ENCODE measurements around the gene ARL11.

ARL11 gene

DNA sequence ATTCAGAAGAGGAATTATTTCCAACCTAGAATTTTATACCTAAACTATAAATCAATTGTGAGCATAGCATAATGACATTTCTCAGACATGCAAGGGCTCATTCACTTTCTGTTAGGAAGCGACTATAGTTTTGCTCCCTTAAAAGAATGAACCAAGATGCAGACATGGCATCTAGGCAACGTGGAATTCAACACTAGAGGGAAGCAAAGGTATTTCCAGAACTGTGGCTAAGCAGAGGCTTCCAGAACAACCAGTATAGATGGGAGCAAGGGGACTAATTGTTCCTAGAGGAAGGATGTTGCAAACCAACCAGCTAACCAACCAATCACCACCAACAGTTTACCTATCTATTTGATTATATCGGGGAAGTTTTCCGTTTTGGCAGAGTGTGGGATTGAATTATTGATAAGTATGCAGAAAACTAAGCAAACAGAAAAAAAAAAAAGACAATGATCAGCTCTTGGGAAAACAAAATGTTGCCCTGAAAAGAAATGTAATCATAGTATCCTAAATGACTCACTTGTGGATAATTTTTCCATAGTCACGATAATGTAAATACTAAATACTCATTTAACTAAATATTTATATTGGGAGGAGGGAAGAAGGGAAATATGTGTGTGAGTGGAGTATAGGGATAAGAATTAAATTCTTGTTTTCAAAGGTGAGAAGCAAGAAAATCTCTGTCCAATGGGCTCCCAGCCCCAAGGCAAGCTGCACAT, 21.1 kb downstream of the ARL11 start:
- no peak for DNase-seq (ENCODE audit: low read depth, low spot score)

DNA sequence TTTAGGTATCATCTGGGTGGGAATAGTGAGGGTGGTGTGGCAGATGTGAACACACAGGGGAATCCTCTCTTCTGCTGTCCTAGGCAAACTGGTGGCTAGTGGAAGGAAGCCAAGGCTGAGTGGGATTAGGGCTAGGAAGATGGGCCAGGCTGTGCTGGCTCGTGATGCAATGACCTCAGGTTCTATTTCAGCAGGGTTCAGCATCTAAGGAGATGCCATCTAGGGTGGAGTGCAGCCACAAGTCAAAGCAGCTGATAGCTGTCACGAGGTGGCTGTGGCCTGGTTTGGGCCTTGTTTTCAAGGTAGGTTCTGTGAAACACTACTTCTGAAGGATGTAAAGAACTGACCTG, 21.6 kb downstream of the ARL11 start:
- no peak for DNase-seq (ENCODE audit: low read depth, low spot score)

DNA sequence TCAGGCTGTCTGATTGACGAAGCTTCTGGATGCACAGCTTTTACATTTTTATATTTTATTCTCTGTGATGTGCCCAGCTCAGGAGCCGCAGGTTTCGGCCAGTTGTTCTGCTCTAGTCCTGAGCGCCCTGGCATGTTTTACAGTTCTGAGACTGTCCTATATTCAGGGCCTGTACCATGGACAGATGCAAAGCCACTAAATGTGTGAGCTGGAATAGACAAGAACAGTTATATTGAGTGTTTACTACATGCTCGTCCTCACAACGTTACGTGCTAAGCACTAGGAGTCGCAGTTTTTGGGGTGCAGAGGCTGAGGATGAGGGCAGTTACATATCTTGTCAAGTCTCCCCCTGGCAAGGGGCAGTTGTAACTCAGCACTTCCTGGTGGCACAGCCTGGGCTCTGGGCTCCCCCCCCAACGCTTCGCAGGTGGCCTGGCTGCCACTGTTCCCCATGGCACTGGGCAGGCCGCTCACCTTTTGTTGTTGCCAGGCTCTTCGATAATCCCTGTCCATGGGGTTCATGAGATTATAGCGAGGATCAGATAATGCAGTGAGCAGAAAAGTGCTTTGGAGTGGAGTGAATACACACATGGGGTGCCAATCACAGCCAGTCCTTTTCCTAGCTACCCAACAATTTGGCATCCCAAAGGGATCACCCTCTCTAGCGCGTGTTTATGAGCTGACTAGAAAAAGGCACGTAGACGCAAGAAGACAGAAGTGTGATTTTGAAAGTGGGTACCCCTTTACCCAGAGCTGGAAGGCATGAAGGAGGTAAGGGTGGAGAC, 23.5 kb downstream of the ARL11 start:
- DNase-seq (ENCODE audit: low read depth, low spot score), result no peak

DNA sequence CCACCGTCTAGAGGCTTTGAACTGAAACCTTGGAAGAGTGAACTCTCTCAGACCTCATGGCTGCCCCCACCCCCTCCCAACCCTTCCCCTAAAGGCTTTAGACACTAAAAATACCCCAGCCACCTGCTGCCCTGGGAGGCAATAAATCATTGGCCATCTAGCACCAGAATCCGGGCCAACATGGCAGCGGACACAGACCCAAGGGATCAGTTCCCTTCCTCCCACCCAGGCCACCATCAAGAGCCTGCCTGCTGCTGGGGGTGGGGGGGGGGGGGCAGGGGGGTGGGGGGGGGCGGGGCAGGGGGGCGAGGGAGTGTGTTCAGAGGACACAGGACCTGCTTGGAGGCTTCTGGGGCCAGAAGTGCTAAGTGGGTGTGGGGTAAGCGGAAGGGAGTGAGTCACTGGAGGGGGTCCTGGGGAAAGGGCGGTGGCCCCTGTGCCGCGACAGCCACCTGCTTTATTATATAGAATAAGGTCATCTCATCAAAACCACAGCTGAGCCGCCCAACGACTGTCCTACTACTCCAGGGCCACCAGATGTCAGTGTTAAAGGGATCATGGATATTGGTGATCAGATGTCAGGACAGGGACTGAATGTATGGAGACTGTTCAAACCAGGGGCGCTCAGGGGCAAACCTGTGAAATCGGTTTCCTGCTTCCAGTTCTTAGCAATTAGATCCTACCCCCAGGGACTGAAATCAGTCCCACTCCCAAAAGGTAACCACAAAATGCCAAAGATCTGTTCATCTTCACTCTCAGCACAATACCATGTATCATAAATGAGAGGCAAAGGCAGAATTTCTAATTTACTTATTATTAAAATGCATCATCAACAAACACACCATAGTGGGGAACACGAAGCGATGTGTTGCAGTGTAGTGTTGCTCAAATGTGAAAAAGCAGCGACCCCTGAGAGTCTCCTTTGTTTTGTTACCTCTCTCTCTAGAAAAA, 24.3 kb downstream of the ARL11 start:
- DNase-seq (ENCODE audit: low read depth, low spot score), result no peak

DNA sequence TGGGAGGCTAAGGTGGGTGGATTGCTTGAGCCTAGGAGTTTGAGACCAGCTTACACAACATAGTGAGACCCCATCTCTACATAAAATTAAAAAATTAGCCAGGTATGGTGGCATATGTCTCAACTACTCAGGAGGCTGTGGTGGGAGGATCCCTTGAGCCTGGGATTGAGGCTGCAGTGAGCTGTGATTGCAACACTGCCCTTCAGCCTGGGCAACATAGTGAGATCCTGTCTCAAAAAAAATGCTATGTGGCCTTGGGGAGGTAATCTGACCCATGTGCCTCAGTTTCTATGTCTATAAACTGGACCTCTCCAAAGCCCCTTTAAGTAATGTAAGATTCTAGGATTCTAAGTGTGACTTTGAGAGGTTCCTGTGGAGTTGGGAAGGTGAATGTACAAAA, 25.2 kb downstream of the ARL11 start:
- DNase-seq (ENCODE audit: low read depth, low spot score), result no peak

DNA sequence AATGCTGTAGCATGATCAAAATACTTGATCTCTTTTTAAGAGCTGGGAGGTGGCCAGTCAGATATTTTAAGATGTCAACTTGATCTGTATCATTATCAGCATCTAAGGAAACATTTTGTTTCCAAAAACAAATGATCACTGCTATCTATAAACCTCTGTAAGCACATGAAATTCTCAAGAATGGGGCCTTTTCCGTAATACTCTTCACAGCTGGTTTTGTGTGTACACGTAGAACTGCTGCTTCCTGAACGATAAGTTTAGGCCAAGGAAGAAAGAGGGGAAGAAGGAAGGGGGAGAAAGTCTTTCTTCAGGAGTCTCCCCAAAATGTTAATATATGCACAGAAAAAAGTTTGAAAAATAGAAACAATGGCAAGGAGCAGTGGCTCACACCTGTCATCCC, 25.7 kb downstream of the ARL11 start:
- DNase-seq (ENCODE audit: low read depth, low spot score), result no peak

DNA sequence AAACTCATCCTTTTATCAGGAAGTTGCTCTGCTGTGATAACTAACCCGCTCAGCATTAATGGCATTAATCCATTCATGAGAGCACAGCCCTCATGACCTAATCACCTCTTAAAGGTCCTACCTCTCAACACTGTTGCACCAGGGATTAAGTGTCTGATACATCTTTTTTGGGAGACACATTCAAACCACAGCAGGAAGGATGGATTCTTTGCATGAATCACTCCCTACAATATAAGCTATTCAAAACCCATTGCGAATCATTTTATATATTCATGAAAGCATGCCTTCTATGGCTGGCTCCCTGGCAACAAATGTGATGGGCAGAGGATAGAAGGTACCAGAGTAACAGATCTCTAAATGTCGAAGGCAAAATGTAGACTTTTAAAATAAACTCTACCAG, 27.6 kb downstream of the ARL11 start:
- DNase-seq (ENCODE audit: low read depth, low spot score), result no peak

DNA sequence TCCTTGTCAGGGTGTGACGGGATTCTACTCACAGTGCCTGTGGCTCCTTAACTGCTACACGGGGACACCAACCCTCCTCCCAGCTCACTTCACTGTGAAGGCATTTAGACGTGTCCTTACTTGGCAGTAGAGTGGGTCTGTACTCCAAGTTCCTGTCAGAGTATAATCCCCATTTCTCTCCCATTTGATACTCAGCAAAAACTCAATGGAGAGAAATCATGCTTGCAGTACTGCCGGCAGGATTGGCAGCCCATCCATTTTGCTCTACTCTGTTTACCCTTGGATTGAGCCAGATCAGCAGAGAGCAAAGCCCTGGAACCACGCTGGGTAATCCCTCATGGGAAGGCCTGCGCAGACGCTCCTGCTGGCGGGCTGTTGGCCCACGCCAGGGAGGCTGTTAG, 28.9 kb downstream of the ARL11 start:
- DNase-seq (ENCODE audit: low read depth, low spot score), result no peak

DNA sequence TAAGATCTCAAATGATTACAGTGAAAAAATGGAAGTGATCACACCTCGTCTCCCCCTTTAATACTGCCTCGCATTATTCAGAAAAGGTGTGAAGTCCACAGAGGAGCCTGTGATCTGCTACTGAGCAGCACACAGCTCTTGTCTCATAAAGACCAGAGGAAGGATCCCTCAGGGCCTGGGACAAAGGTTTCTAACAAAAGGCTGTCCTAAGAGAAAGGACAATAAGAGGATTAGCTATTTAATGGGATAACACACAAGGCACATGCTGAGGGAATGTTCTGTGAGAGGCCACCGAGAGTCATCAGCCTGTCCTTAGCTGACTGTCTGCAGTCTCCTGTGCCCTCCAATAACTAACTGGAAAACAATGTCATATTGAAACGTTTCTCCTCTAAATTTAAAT, 36.3 kb downstream of the ARL11 start:
- DNase-seq (ENCODE audit: low read depth, low spot score), result no peak

DNA sequence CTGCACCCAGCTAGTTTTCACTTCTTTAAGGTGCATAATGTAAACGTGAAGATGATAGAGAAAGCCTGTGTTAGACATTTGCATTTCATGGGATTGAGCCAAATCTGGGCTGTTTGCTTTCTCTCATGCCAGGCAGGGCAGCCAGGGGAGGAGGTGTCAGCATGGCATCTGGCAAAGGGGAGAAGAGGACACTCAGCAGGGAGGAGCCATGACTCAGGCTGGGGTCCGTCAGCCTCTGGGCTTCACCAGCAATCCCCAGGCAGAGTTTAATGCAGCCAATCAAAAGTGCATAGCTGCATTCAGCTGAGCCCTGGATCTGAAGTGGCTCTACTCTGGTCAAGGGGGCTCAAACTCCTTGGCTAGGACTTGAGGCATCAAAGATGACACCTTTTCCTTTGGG, 39.5 kb downstream of the ARL11 start:
- DNase-seq (ENCODE audit: low read depth, low spot score), result no peak

DNA sequence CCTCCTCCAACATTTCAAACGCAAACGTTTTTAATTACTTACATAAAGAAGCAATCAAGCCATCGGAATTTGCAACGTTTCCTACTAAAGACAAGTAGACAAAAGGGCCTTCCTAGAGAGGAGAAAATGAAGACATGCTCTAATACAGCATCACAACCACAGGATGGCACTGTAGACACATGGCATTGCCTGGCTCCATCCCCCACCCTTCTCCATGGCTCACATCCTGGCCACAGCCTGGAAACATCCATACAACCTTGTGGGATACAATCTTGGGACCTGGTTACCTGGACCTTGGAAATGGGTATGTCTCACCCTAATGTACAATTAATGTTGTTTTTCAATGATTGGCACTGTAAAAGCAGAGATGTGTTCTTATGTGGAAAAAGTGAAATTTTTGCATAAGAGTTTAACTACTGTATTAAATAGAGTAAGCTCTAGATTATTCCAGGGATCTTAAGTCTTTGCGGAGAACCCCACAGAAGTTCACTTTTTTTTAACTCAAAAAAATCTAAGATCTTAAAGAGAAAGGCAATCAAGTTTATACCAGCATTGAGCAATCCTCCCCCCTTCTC, 41.5 kb downstream of the ARL11 start:
- no peak for DNase-seq (ENCODE audit: low read depth, low spot score)

DNA sequence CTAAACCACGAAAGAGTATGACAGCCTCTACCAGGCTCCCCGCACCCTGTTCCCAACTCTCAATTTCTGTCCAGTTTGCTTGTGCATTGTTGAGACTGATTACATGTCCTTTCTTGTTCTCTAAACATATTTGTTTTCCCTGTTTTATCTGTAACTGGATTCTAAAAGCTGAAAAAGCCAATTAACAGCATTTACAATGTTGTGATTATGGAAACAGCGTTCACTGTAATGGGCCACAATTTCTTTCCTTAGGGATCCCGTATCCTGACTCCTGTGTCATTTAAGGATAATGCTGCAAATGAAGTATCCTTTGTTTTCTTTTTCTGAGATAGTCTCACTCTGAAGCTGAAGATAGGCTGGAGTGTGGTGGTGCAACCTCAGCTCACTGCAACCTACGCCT, 42.5 kb downstream of the ARL11 start:
- no peak for DNase-seq (ENCODE audit: low read depth, low spot score)

DNA sequence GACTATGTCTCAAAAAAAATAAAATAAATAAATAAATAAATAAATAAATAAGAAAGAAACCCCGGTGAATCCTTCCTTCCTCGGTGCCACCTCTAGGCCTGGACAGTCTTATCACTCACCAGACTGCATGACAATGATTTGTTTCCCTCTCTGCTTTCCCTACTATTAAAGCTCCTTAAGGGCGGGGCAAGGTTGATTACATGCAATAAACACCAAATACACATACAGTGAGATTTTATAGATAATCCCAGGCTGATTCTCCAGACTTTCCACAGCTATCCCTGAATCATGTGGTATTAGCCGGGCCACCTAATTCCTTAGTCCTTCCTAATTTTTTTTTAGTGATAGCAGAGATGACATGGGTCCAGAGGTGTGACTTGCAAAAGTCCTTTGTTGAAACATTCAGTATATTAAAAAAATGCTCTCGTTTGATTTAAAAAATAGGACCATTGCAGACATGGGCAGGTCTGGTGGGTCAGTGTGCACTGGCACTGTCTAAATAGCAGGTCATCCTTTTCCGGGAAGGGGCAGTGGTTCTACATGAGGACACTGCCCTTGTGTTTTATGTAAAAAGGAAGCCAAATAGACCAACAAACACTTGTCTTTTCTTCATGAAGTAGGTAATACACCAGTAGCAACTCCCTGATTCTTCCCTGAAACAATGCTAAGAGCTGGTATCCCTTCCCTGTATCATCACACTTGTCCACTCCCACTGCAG, 48.4 kb downstream of the ARL11 start:
- no peak for DNase-seq (ENCODE audit: low read depth, low spot score)

DNA sequence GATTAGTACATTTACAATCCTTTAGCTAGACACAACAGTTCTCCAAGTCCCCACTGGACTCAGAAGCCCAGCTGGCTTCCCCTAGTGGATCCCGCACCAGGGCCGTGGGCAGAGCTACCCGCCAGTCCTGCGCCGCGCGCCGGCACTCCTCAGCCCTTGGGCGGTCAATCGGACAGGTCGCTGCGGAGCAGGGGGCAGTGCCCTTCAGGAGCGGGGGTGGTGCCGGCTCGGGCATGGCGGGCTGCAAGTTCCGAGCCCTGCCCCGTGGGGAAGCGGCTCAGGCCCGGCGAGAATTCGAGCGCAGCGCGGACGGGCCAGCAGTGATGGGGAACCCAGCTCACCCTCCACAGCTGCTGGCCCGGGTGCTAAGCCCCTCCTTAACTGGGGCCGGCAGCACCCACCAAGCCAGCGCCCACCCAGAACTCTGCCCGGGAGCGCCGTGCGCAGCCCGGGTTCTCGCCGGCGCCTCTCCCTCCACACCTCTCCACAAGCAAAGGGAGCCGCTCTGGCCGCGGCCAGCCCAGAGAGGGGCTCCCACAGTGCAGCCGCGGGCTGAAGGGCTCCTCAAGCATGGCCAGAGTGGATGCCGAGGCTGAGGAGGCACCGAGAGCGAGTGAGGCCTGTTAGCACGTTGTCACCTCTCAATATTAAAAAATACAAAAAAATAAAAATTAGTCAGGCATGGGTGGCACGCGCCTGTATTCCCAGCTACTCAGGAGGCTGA, 50.0 kb downstream of the ARL11 start:
- DNase-seq (ENCODE audit: low read depth, low spot score), result no peak

DNA sequence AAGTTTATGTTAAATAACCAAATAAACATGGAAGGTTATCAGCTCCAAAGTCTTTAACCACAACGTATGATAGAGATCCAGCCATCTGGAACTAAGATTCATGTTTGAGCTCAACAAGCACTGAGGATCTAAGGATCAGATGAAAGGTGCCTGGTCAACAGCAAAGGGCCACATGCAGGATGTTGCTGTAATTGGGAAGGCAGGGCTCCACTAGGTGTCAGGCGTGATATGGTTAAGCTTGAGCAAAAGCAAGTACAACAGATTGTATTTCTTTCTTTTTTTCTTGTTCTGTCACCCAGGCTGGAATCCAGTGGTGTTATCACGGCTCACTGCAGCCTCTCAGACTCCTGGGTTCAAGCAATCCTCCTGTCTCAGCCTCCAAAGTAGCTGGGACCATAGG, 50.9 kb downstream of the ARL11 start:
- no peak for DNase-seq (ENCODE audit: low read depth, low spot score)

DNA sequence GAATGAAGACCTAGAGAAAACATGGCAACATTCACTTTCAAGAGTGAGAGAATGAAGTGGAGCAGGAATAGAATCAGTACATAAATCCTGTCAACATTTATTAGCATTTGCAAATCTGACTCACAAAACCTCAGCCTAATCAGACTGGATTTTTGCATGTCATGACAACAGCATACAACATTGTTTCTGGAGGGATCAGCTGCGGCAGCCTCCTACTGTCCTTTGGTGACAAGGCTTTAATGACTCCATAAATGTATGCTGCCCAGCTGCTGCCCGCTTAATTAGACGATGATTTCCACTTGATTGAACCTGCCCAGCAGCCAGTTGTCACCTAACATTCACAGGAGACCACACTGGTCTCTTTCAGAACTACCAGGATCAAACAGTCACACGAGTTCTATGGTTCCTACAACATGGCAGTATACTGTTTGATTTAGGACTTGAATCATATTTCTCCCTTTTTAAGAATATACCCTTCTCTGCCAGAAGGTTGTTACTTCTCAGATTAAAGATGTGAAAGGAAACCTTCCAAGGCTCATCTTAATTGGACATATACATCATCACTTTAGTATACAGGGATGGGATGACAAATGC, 53.6 kb downstream of the ARL11 start:
- no peak for DNase-seq (ENCODE audit: low read depth, low spot score)
